ENCODE data around the gene CTBP1.
"Not testable (repeated sequence)": the region's sequence is repeated elsewhere in the genome, so short reads cannot be mapped to it uniquely, and the experiment has no call there.

The CTBP1 gene

GRCh38 chr4:1248245-1249147 is at the start of gene CTBP1:
TSS of gene CTBP1 (minus strand) at chr4:1249130. CDS start at chr4:1241331, 7,799 bp downstream.
- DNase-seq (ENCODE audit: low read depth in 2 of 3, low spot score in 1 of 3): peak; percentile 52 to 73 (median 57)

- DNase-seq (ENCODE audit: low read depth in 2 of 3, low spot score in 1 of 3): no peak
Observed at GRCh38 chr4:1298461-1298860, 49.5 kb upstream of the CTBP1 start.

GRCh38 chr4:1297456-1298325 is 48.8 kb upstream of the CTBP1 start:
- DNase-seq (ENCODE audit: low read depth in 2 of 3, low spot score in 1 of 3): no peak

GRCh38 chr4:1297023-1297395 is 48.1 kb upstream of the CTBP1 start:
- no peak for DNase-seq (ENCODE audit: low read depth in 2 of 3, low spot score in 1 of 3)

GRCh38 chr4:1296324-1297022 is 47.5 kb upstream of the CTBP1 start:
- DNase-seq (ENCODE audit: low read depth in 2 of 3, low spot score in 1 of 3): no peak

- DNase-seq (ENCODE audit: low read depth in 2 of 3, low spot score in 1 of 3): no peak
Observed at GRCh38 chr4:1295405-1296055, 46.6 kb upstream of the CTBP1 start.

GRCh38 chr4:1294891-1295290 is 46.0 kb upstream of the CTBP1 start:
- no peak for DNase-seq (ENCODE audit: low read depth in 2 of 3, low spot score in 1 of 3)

- no peak for DNase-seq (ENCODE audit: low read depth in 2 of 3, low spot score in 1 of 3)
Observed at GRCh38 chr4:1294424-1294823, 45.5 kb upstream of the CTBP1 start.

GRCh38 chr4:1293991-1294390 is 45.1 kb upstream of the CTBP1 start:
- DNase-seq (ENCODE audit: low read depth in 2 of 3, low spot score in 1 of 3): no peak

GRCh38 chr4:1293531-1293941 is 44.6 kb upstream of the CTBP1 start:
- DNase-seq (ENCODE audit: low read depth in 2 of 3, low spot score in 1 of 3): no peak

GRCh38 chr4:1292703-1293011 is 43.7 kb upstream of the CTBP1 start:
- DNase-seq (ENCODE audit: low read depth in 2 of 3, low spot score in 1 of 3): not testable (repeated sequence)

GRCh38 chr4:1291996-1292702 is 43.2 kb upstream of the CTBP1 start:
- no peak for DNase-seq (ENCODE audit: low read depth in 2 of 3, low spot score in 1 of 3)

GRCh38 chr4:1291091-1291490 is 42.2 kb upstream of the CTBP1 start:
- DNase-seq (ENCODE audit: low read depth in 2 of 3, low spot score in 1 of 3): no peak

GRCh38 chr4:1290165-1290977 is 41.4 kb upstream of the CTBP1 start:
- DNase-seq (ENCODE audit: low read depth in 2 of 3, low spot score in 1 of 3): no peak

GRCh38 chr4:1289207-1290164 is 40.6 kb upstream of the CTBP1 start, which contains the start of gene MAEA:
TSS of gene MAEA (plus strand) at chr4:1289891. CDS start at chr4:1289914, 23 bp downstream.
- DNase-seq (ENCODE audit: low read depth in 2 of 3, low spot score in 1 of 3): peak; percentile 94 to 97 (median 96)

- no peak for DNase-seq (ENCODE audit: low read depth in 2 of 3, low spot score in 1 of 3)
Observed at GRCh38 chr4:1288786-1289185, 39.9 kb upstream of the CTBP1 start.

- DNase-seq (ENCODE audit: low read depth in 2 of 3, low spot score in 1 of 3): peak in 2 of 3 donors; percentile 31 to 45
Observed at GRCh38 chr4:1285790-1286553, 37.0 kb upstream of the CTBP1 start.
